Stimulated activated memory B cell treated with anti-CD40 and anti-IgM and Interleukin-4, amounts not matched to agents 10 μg/mL and 1 μg/mL and 100 μg/mL, for 72 hours (primary cell): Measurements from ENCODE around the gene GFER.
"Not testable (repeated sequence)": the region's sequence is repeated elsewhere in the genome, so short reads cannot be mapped to it uniquely, and the experiment has no call there.

ENCODE experiments used
- ATAC-seq: fragments of 150-1000 bp; cut with Tn5 transposase; 2 replicates; pipeline ENCODE4 v1.10.0; 2021
- H3K27ac Mint-ChIP-seq: one replicate; pipeline ENCODE4 v1.8.0; 2022; ENCODE audit warnings: mild to moderate bottlenecking, mixed read lengths
- H3K27me3 Mint-ChIP-seq: one replicate; pipeline ENCODE4 v1.8.0; 2022; ENCODE audit warnings: mixed read lengths
- H3K36me3 Mint-ChIP-seq: one replicate; pipeline ENCODE4 v1.8.0; 2022; ENCODE audit warnings: mixed read lengths
- H3K4me1 Mint-ChIP-seq: one replicate; pipeline ENCODE4 v1.8.0; 2022; ENCODE audit warnings: mixed read lengths
- H3K4me3 Mint-ChIP-seq: one replicate; pipeline ENCODE4 v1.8.0; 2022; ENCODE audit warnings: mild to moderate bottlenecking, moderate library complexity, mixed read lengths
- H3K9me3 Mint-ChIP-seq: one replicate; pipeline ENCODE4 v1.8.0; 2022; ENCODE audit warnings: mixed read lengths

Gene GFER

GRCh38 chr16:1946495-1947368 is 37.3 kb upstream of the GFER start:
- no peak overlapping the region for H3K4me3 Mint-ChIP-seq
- no peaks in the 10 kb centered on the region for H3K36me3 Mint-ChIP-seq
- H3K4me1 Mint-ChIP-seq = peaks cover 27% of the 10 kb centered on the region
- H3K9me3 Mint-ChIP-seq = no peaks in the 10 kb centered on the region
- H3K27me3 Mint-ChIP-seq = peaks cover 15% of the 10 kb centered on the region
- no peak overlapping the region for H3K27ac Mint-ChIP-seq
- no peak for ATAC-seq

- Mint-ChIP-seq H3K4me3 (no peak overlapping the region), H3K4me1 (peaks cover 22% of the 10 kb centered on the region), H3K36me3 (no peaks in the 10 kb centered on the region), H3K27ac (no peak overlapping the region), H3K27me3 (peaks cover 15% of the 10 kb centered on the region), H3K9me3 (no peaks in the 10 kb centered on the region)
- no peak for ATAC-seq
Measured at GRCh38 chr16:1947369-1947670, 36.7 kb upstream of the GFER start.

DNA sequence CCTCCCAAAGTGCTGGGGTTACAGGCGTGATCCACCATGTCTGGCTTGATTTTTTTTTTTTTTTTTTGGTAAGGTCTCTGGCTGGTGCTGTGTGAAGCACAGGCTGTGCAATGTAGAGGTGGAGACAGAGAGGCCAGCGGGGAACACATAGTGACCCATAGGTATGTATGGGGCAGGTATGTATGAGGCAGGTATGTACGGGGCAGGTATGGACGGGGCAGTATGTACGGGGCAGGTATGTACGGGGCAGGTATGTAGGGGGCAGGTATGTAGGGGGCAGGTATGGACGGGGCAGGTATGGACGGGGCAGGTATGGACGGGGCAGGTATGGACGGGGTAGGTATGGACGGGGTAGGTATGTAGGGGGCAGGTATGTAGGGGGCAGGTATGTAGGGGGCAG is 34.5 kb upstream of the GFER start:
- Mint-ChIP-seq H3K4me3 (no peak overlapping the region), H3K4me1 (peaks cover 2% of the 10 kb centered on the region), H3K27me3 (peaks cover 15% of the 10 kb centered on the region), H3K9me3 (no peaks in the 10 kb centered on the region), H3K36me3 (no peaks in the 10 kb centered on the region), H3K27ac (peak overlapping the region; percentile 46)
- no peak for ATAC-seq

GRCh38 chr16:1950047-1950446 is 33.9 kb upstream of the GFER start:
- H3K27me3 Mint-ChIP-seq = peaks cover 15% of the 10 kb centered on the region
- no peak for ATAC-seq
- H3K4me1 Mint-ChIP-seq = no peaks in the 10 kb centered on the region
- no peak overlapping the region for H3K4me3 Mint-ChIP-seq
- no peaks in the 10 kb centered on the region for H3K36me3 Mint-ChIP-seq
- no peaks in the 10 kb centered on the region for H3K9me3 Mint-ChIP-seq
- no peak overlapping the region for H3K27ac Mint-ChIP-seq

- Mint-ChIP-seq H3K9me3 (no peaks in the 10 kb centered on the region), H3K27ac (no peak overlapping the region), H3K4me1 (no peaks in the 10 kb centered on the region), H3K27me3 (peaks cover 15% of the 10 kb centered on the region), H3K4me3 (no peak overlapping the region), H3K36me3 (no peaks in the 10 kb centered on the region)
- no peak for ATAC-seq
Measured at GRCh38 chr16:1950559-1950958, 33.4 kb upstream of the GFER start.

DNA sequence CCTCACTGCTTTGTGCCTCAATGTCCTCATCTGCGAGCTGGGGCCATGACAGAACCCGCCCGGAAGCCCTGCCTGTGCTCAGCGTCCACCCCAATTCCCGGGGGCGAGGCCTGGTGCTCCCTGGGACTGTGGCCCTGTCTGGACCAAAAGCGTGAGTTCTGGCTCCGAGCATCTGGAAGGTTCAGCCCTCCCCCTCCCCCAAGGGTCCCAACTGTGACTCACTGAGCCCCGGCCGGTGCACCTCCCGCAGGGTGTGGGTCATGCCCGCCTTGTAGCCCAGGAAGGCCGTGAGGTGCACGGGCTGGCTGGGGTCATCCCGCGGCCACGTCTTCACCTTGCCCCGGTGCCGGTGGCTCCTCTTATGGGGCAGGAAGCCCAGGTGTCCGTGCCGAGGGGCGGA is 30.3 kb upstream of the GFER start:
- no peak overlapping the region for H3K4me3 Mint-ChIP-seq
- no peaks in the 10 kb centered on the region for H3K36me3 Mint-ChIP-seq
- no peak for ATAC-seq
- peaks cover 8% of the 10 kb centered on the region for H3K27me3 Mint-ChIP-seq
- peaks cover 1% of the 10 kb centered on the region for H3K4me1 Mint-ChIP-seq
- no peaks in the 10 kb centered on the region for H3K9me3 Mint-ChIP-seq
- H3K27ac Mint-ChIP-seq = no peak overlapping the region

DNA sequence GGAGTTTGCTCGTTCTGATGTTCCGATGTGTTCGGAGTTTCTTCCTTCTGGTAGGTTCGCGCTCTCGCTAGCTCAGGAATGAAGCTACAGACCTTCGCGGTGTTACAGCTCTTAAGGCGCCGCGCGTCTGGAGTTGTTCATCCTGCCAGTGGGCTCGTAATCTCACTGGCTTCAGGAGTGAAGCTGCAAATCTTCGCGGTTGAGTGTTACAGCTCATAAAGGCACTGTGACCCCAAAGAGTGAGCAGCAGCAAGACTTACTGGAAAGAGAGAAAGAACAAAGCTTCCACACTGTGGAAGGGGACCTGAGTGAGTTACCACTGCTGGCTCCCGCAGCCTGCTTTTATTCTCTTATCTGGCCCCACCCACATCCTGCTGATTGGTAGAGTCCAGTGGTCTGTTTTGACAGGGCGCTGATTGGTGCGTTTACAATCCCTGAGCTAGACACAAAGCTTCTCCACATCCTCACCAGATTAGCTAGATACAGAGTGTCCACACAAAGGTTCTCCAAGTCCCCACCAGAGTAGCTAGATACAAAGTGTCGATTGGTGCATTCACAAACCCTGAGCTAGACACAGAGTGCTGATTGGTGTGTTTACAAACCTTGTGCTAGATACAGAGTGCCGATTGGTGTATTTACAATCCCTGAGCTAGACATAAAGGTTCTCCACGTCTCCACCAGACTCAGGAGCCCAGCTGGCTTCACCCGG is 26.4 kb upstream of the GFER start:
- Mint-ChIP-seq H3K36me3 (peaks cover 15% of the 10 kb centered on the region), H3K4me1 (peaks cover 37% of the 10 kb centered on the region)
- H3K4me3 Mint-ChIP-seq, ATAC-seq, H3K27me3 Mint-ChIP-seq, H3K9me3 Mint-ChIP-seq, H3K27ac Mint-ChIP-seq: not testable (repeated sequence)

GRCh38 chr16:1958143-1958491 is 25.9 kb upstream of the GFER start:
- H3K4me3 Mint-ChIP-seq, H3K27me3 Mint-ChIP-seq, H3K27ac Mint-ChIP-seq, H3K9me3 Mint-ChIP-seq, ATAC-seq: not testable (repeated sequence)
- peaks cover 42% of the 10 kb centered on the region for H3K4me1 Mint-ChIP-seq
- H3K36me3 Mint-ChIP-seq = peaks cover 20% of the 10 kb centered on the region

- Mint-ChIP-seq H3K9me3 (no peaks in the 10 kb centered on the region), H3K4me1 (peaks cover 49% of the 10 kb centered on the region), H3K4me3 (peak overlapping the region; percentile 99), H3K27me3 (no peaks in the 10 kb centered on the region), H3K27ac (peak overlapping the region; percentile 97), H3K36me3 (peaks cover 27% of the 10 kb centered on the region)
- peak; percentile 9 for ATAC-seq
Measured at GRCh38 chr16:1958715-1959268, 25.2 kb upstream of the GFER start.

DNA sequence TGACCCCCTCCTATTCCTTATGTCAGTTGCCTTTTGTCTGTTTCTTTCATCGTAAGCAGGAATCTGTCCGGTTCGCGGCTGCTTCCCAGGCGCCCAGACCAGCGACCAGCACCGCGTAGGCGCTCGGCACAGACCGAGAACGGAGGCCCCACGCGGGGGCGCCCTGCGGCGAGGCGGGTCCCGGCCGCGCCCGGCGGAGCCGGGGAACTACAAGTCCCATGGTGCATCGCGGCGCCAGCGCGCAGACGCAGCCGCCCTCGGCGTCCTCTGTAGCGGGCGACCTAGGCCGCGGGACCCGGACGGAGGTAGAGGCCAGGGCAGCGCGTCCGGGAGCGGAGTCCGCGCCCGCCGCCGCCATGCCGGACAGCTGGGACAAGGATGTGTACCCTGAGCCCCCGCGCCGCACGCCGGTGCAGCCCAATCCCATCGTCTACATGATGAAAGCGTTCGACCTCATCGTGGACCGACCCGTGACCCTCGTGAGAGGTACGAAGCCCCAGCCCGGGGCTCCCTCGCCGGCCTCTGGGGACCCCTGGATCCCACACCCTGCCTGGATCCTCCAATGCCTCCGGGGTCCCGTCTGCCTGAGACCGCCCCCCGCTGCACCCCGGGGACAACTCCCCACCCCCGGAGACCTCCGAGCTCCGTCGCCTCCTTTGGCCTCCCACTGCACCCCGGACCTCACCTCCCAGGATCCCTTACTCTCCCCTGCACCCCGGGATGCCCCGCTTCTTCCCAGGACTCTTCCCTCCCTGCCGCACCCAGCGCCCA is 24.5 kb upstream of the GFER start, which contains the start of gene NDUFB10:
Gene NDUFB10 (plus strand): TSS at position 270 of the 771 bp plus-strand sequence. CDS start 87 bp downstream, at position 357.
- Mint-ChIP-seq H3K9me3 (no peaks in the 10 kb centered on the region), H3K27ac (peak within 1 kb of the TSS; percentile 97), H3K27me3 (no peaks in the 10 kb centered on the region), H3K4me3 (peak within 1 kb of the TSS; percentile 99), H3K36me3 (peaks cover 31% of the 10 kb centered on the region), H3K4me1 (peaks cover 54% of the 10 kb centered on the region)
- peak; percentile 91 for ATAC-seq

- no peak for ATAC-seq
- H3K4me3 Mint-ChIP-seq = peak overlapping the region; percentile 99
- no peaks in the 10 kb centered on the region for H3K9me3 Mint-ChIP-seq
- H3K27ac Mint-ChIP-seq = peak overlapping the region; percentile 97
- peaks cover 61% of the 10 kb centered on the region for H3K4me1 Mint-ChIP-seq
- H3K27me3 Mint-ChIP-seq = no peaks in the 10 kb centered on the region
- peaks cover 31% of the 10 kb centered on the region for H3K36me3 Mint-ChIP-seq
Measured at GRCh38 chr16:1960665-1961630, 23.0 kb upstream of the GFER start.

DNA sequence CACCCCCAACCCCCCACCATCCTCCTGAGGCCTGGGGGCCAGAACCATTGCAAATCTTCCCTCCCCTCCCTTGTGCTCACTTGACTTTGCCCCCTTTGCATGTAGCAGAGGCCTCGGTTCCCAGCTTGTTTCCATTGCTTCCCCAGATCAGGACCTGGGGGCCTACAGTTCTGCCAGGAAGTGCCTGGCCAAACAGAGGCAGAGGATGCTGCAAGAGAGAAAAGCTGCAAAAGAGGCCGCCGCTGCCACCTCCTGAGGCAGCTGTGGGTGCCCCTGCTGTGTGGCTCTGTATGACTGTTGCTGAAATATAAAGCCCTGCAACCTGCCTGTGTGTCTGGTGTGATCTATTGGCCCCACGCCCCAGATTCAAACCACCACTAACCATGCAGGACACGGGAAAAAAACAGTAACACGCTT is 22.3 kb upstream of the GFER start:
- peaks cover 62% of the 10 kb centered on the region for H3K4me1 Mint-ChIP-seq
- peak overlapping the region; percentile 43 for H3K4me3 Mint-ChIP-seq
- no peaks in the 10 kb centered on the region for H3K27me3 Mint-ChIP-seq
- H3K9me3 Mint-ChIP-seq = no peaks in the 10 kb centered on the region
- peak overlapping the region; percentile 97 for H3K27ac Mint-ChIP-seq
- peaks cover 31% of the 10 kb centered on the region for H3K36me3 Mint-ChIP-seq
- ATAC-seq = no peak

GRCh38 chr16:1962161-1963153 is 21.5 kb upstream of the GFER start:
- not testable (repeated sequence) for H3K9me3 Mint-ChIP-seq, ATAC-seq, H3K27me3 Mint-ChIP-seq
- H3K4me1 Mint-ChIP-seq = peaks cover 62% of the 10 kb centered on the region
- H3K36me3 Mint-ChIP-seq = peaks cover 31% of the 10 kb centered on the region
- H3K27ac Mint-ChIP-seq = peak overlapping the region; percentile 97
- H3K4me3 Mint-ChIP-seq = peak overlapping the region; percentile 84
